Tongue (tissue), 2 donors: ENCODE data around the gene EPG5. TPM values are rescaled to one million over a fixed set of nuclear protein-coding genes. Genes with fewer than 3 reads are reported as not detected.
A peak's percentile ranks its signal among the peaks of the same experiment; 100 is the strongest.

Experiments used
- DNase-seq: peaks from one replicate; pipeline ENCODE4 v3.0.0-alpha.2; 2015
- total RNA-seq: library from RNA; depleted of rRNA; stranded (reverse); fragments of >200 nt; gene quantifications from one replicate; pipeline ENCODE4 v1.2.3, GENCODE V29; 2014

Gene EPG5
- total RNA-seq, 1 donor from 2014 or later, result 38.8 TPM

DNA sequence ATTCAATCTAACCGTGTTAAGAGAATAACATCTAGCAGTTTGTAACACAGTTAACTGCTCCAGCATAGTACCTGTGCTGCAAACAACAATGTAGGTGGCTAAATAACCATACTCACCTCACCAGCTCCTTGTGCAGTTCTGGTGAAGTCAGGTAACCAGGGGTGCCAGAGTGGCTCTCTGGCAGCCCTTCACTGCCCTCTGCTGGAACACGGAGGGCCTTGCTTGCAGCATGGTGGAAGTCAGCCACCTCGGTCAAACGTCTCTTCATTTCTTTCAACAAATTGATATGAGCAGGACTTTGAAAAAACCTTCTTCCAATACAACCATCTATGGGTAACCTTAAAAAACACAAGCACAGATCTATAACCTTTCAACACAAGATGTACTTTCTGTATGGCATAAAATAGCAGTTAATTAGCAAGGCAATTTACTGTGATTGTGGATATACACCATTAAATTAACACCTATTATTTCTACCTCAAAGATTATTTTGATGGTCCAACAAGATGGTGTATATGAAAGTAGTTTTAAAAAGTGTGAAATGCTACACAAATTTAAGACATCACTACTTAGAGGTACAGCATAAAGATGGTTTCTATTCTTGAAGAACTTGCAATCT lies 56.6 kb downstream of the EPG5 start:
- peak; percentile 47 for DNase-seq

DNA sequence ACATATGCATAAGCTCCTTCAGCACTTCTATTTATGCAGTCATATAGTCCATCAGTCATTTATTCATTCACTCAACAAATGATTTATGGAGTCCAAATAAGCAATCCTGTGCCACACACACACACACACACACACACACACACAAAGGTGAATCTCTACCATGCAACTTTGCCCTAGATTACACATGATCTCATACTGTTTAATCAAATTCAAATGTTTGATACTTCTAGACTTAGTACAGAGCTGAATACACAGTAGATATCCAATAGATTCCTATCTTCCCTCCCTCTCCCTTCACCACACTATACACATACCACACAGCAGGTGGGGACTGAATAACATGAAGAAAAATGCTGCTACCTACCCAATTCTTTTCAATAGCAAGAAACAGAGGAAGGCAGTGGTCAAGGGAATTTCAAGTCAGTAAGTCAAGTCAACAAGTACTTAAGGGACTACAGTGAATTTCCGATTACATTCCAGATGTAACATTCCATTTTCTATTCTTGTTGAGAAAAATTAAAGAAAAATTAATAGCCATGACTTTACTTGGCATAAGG lies 65.4 kb downstream of the EPG5 start:
- DNase-seq, result no peak

GRCh38 chr18:45900623-45901022 lies 66.5 kb downstream of the EPG5 start:
- DNase-seq, result no peak

- no peak for DNase-seq
These were observed 70.1 kb downstream of the EPG5 start for GRCh38 chr18:45896991-45897390.

DNA sequence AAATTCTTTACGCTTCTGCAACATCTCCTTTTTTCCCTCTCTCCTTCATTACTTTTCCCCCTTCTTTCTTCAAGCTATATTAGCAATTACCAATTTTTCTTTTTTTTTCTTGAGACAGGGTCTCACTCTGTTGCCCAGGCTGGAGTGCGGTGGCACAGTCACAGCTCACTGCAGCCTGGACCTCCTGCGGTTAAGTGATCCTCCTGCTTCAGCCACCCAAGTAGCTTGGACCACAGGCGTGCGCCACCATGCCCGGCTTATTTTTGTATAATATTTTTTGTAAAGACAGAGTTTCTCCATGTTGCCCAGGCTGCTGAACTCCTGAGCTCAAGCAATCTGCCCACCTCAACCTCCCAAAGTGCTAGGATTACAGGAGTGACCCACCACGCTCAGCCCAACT lies 70.7 kb downstream of the EPG5 start:
- no peak for DNase-seq

GRCh38 chr18:45895339-45895738 lies 71.8 kb downstream of the EPG5 start:
- no peak for DNase-seq

DNA sequence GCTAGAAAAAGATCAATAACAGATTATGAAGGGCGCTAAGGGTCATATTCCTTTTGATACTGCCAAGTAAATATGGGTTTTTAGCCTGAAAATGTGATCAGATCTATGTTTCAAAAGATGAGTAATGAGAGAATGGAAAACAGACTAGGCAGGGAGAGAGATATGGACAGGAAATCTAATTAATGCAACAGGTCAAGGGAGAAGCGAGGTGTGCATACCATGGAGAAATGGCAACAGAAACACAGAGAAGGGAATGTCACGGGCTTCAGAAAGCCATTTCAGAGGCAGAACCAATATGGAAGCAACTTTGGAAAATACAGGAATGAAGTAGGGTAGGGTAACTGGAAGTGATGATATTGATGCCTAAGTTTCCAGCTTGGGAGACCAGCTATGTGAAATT lies 72.3 kb downstream of the EPG5 start:
- DNase-seq, result no peak

- no peak for DNase-seq
These were observed 75.3 kb downstream of the EPG5 start for GRCh38 chr18:45891806-45892205.

GRCh38 chr18:45890606-45891005 lies 76.5 kb downstream of the EPG5 start:
- DNase-seq, result peak; percentile 6

DNA sequence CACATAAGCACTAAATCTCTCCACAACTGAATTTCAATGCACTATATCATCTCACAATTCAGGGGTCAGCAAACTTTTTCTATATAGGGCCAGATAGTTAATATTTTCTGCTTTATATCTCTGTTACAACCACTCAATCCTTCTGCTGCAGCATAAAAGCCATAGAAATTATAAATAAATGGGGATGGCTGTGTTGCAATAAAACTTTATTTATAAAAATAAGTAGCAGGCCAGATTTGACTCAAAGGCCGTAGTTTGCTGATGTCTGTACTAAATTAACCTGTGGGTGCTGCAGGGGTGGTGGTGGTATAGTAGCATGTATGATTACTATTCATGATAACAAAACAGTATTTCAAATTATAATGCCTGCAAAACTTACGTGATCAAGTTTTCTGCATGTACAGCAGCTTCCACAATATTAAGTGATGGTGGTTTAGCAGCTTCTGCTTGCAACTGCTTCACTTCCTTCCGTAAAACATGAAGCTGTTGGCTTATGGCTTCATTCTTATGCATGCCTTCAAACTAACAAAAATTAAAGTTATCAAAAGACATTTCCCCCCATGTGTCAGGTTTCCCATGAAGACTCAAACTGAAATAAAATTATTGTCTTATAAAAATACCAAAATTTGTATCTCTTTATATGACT lies 77.6 kb downstream of the EPG5 start:
- DNase-seq, result no peak

GRCh38 chr18:45887585-45887984 lies 79.5 kb downstream of the EPG5 start:
- no peak for DNase-seq

DNA sequence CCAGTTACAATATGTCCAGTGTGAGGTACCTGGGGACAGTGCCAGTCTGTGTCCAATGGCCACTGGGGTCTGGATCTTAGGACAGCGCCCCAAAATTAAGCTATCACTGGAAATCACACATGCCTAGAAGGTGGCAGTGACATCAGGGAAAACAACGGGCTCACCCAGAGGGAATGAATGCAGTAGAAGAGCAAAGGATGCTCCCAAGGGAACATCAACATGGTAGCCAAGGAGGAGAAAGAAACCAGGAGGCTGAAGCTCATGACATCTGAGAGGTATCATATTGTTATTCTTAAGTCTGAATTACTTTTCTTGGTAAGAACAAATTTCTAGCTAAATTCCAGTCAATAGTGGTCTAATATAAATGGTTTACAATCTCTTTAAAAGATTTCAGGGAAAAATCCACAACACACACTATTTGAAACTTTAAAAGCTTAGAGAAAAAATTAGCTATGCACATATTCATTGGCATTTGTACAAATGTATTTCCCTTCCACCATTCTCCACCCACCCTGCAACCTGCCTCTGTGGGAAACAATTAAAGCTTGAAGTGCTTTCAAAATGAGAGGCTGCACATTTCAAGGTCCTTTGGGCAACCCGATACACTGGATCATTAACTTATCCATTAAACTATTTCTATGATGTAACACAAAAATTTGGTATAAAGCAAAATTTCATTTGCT lies 86.1 kb downstream of the EPG5 start:
- DNase-seq, result no peak

GRCh38 chr18:45879681-45880655 lies 87.2 kb downstream of the EPG5 start:
- DNase-seq, result peak; percentile 79

- no peak for DNase-seq
These were observed 89.7 kb downstream of the EPG5 start for GRCh38 chr18:45877403-45877802.

DNA sequence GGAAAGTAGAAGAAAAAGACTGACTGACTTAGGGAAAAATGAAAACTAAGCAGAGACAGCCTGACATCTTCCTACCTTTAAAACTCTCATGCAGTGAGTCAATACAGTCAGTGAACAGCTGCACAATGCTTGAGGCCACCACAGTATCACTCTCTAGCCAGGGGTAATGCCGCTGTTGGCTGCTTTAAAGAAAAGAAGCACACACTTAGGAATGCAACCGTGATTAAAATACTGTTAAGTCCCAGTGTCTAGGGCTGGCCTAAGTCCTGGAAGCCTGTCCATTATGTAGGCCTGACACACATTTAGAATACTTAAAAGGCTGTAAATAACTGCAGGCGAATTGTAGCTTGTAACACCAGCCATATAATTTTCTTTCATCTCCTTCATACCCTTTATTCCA lies 91.0 kb downstream of the EPG5 start:
- no peak for DNase-seq

GRCh38 chr18:45874491-45875184 lies 92.5 kb downstream of the EPG5 start:
- no peak for DNase-seq

DNA sequence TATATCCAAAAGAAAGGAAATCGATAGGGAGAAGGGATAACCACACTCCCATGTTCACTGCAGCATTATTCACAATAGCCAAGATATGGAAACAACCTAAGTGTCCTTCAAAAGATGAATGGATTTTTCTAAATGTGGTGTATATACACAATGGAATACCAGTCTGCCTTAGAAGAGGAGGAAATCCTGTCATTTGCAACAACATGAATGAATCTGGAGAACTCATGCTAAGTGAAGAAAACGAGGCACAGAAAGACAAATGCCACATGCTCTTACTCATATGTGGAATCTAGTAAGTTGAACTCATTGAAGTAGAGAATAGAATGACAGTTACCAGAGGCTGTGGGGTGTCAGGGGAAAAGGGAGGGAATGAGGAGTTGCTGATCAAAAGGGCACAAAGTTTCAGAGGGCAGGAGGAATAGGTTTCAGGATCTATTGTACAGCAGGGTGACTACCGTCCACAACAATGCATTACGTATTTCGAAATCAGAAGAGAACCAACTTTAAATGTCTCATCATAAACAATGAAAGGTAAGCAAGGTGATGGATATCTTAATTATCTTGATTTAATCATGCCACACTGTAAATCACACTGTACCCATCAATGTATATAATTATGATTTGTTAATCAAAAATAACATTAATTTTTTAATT lies 95.6 kb downstream of the EPG5 start:
- DNase-seq, result no peak

DNA sequence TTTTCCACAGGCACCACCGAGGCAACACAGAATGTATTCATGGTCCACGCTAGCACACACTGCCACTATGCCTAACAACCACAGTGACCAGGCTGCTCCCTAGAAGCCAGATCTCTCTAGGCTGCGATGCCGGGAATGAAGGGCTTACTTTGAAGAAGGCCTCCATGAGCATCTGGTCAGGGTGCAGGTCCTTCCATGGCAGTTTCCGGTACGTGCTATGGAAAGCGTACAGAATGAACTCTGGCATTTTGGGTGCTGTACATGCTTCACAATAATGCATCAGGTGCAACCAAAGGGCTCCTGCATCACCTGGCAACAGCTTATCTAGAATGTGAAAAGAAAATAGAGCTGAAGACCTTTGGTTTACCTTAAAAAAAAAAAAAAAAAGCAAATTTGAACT lies 96.7 kb downstream of the EPG5 start:
- no peak for DNase-seq

GRCh38 chr18:45865466-45865865 lies 101.7 kb downstream of the EPG5 start:
- no peak for DNase-seq

- DNase-seq, result no peak
These were observed 103.0 kb downstream of the EPG5 start for GRCh38 chr18:45864081-45864480.

DNA sequence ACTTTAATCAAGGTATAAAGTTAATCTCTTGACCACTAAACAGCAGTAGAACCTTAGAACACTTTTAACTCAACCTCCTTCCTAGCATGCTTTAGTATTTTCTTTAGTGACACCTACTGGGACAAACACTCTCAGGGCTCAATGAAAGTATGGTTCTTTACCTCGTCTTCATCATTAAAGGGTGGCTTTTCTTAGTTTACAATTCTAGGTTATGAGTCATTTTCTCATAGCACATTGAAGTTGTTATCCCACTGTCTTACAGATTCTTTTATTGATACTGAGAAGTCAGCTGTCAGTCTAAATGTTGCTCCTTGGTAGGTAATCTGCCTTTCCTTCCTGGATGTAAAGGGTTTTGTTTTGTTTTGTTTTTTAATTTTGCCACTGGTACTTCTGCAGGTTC lies 103.7 kb downstream of the EPG5 start:
- no peak for DNase-seq
